Measurements from ENCODE around the gene GRIK2. TPM values are rescaled to one million over a fixed set of nuclear protein-coding genes. Genes with fewer than 3 reads are reported as not detected.

GRIK2 gene
- total and polyA plus RNA-seq, 2 of the 4 experiments (the other 2 are of a cell fraction): 8.2 to 15.2 TPM

- H2BK20ac ChIP-seq (ENCODE audit: low read depth, low read length): no peak overlapping the region
- TF ChIP-seq MAFK (IDR thresholded peaks at IDR 0.05; ENCODE audit: low read depth, low read length) (no peak), CEBPB (IDR thresholded peaks at IDR 0.05; ENCODE audit: low read depth, low read length) (peak; percentile 72)
- no peak overlapping the region for H3K23ac ChIP-seq (ENCODE audit: low read depth, low read length)
- H3K56ac ChIP-seq (ENCODE audit: extremely low read depth, insufficient read depth, low read length): no peak overlapping the region
- no peak overlapping the region for H2BK120ac ChIP-seq (ENCODE audit: low read depth, low read length)
- POLR2A ChIA-PET (ENCODE audit: unreplicated experiment): no interaction called here
- H3K27me3 ChIP-seq (ENCODE audit: control insufficient read depth, insufficient read depth, low read length): no peaks in the 10 kb centered on the region
- H3K4me3 ChIP-seq (ENCODE audit: insufficient read depth, low read depth, low read length): no peak overlapping the region
- BruUV-seq (replicated peaks): no TSS peak
- H3K18ac ChIP-seq (ENCODE audit: low read depth, low read length): no peak overlapping the region
- H3K4ac ChIP-seq (ENCODE audit: low read depth, low read length): no peak overlapping the region
- H4K8ac ChIP-seq (ENCODE audit: low read depth in 2 of 2, low read length in 2 of 2): no peak overlapping the region
- no peak overlapping the region for H3K4me2 ChIP-seq (ENCODE audit: low read depth, low read length)
- H2BK15ac ChIP-seq (ENCODE audit: low read depth, low read length): no peak overlapping the region
- no peaks in the 10 kb centered on the region; a peak in 1 of 4 replicates for H3K79me1 ChIP-seq (ENCODE audit: low read depth in 1 of 2, low read length in 2 of 2)
- H3K9me3 ChIP-seq (ENCODE audit: control insufficient read depth, insufficient read depth, low read length): no peaks in the 10 kb centered on the region
- no peak overlapping the region for H4K5ac ChIP-seq (ENCODE audit: low read depth, low read length)
- ATAC-seq (ENCODE audit: low read depth) (no peak), DNase-seq (peak; percentile 43)
- H2AK5ac ChIP-seq (ENCODE audit: low read depth, low read length): no peak overlapping the region
- H2AFZ ChIP-seq (replicated peaks; ENCODE audit: low read length, poor library complexity): no peak overlapping the region
- dilution Hi-C loops (cut with HindIII; ENCODE audit: low sequenced_read_pairs, unreplicated experiment) (no loop called here), intact Hi-C loops (cut with micrococcal nuclease) (no loop called here), in situ Hi-C loops (cut with MboI; ENCODE audit: low sequenced_read_pairs) (no loop called here)
- CTCF ChIA-PET: no interaction called here
- H3K4me1 ChIP-seq (ENCODE audit: control insufficient read depth, insufficient read depth, low read length): peaks cover under 1% of the 10 kb centered on the region; the same call in 1 of the 2 replicates
- no peaks in the 10 kb centered on the region for H3K36me3 ChIP-seq (ENCODE audit: control insufficient read depth, insufficient read depth, low read length)
- no peak overlapping the region for H4K91ac ChIP-seq (ENCODE audit: insufficient read depth, low read depth, low read length)
- no peak overlapping the region for H3K9ac ChIP-seq (ENCODE audit: low read depth, low read length)
- no peak overlapping the region for H2AK9ac ChIP-seq (replicated peaks; ENCODE audit: low read depth, low read length, poor library complexity)
- no peak overlapping the region for H3K14ac ChIP-seq (replicated peaks; ENCODE audit: low read depth, low read length)
- no peaks in the 10 kb centered on the region for H4K20me1 ChIP-seq (ENCODE audit: insufficient read depth, low read length)
- H3K9me1 ChIP-seq (ENCODE audit: insufficient read depth, low read length): peaks cover 2% of the 10 kb centered on the region; the same call in 1 of the 2 replicates
- no peak overlapping the region for H3K27ac ChIP-seq (ENCODE audit: insufficient read depth, low read length)
- no peak overlapping the region for H2BK5ac ChIP-seq (ENCODE audit: low read depth, low read length, poor library complexity, severe bottlenecking)
Measured at GRCh38 chr6:101705866-101706265, 312.4 kb downstream of the GRIK2 start.

All from IMR-90 (cell line).